ENCODE measurements around the gene HOXC5.
A peak's percentile ranks its signal among the peaks of the same experiment; 100 is the strongest.

The HOXC5 gene

DNA sequence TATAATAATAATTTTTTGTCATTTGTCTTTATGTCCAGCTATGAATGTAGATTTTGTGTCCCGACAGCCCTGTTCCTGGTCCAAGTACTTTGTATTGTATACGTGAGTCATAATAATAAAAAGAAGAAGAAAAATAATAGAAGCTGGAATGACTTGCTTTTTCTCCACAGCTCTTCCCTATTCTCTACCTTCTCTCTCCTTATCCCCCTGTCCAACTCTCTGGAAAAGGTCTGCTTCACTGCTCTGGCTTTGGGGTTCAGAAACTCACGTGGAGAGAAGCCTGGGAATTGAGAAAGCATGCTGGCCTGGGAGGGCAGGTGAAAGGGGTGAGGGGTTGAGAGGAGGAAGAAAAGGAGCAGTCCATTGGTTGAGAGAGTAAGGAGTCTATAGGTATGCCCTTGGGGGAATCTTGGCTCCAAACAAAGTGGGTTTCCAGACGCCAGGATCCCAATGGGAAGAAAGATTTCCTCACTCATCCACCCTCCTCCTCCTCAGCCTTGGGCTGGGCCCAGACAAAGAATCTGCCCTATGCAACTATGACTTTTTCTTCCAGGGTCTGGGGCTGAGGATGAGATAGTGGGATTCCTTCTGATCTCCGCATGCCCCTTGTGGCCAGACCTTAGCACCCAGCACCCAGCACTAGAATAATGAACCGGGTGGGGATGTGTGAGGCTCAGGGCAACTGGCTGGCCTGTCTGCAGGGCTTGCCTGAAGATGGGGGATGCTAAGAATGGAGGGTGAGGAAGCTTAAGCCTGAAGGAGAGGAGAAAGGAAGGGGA is 20.0 kb upstream of the HOXC5 start:
- no peak overlapping the region for H3K27ac ChIP-seq (ENCODE audit: insufficient read depth in 1 of 2, low read depth in 1 of 2, low read length in 2 of 2, poor library complexity in 1 of 2, severe bottlenecking in 2 of 2)
- no peaks in the 10 kb centered on the region for H3K36me3 ChIP-seq (ENCODE audit: control insufficient read depth in 4 of 4, insufficient read depth in 4 of 4, low read length in 3 of 4)
- POLR2A ChIA-PET: no interaction called here
- H3K4me3 ChIP-seq (ENCODE audit: control insufficient read depth in 1 of 7, extremely low read depth in 1 of 7, insufficient read depth in 4 of 7, low read depth in 2 of 7, low read length in 6 of 7): no peak overlapping the region
- H3K4me1 ChIP-seq (ENCODE audit: control extremely low read depth in 1 of 4, control insufficient read depth in 4 of 4, insufficient read depth in 4 of 4, low read length in 3 of 4): peaks cover 0 to 12% (median 6%) of the 10 kb centered on the region in 4 experiments
- H3K9me3 ChIP-seq (ENCODE audit: control extremely low read depth in 1 of 5, control insufficient read depth in 4 of 5, insufficient read depth in 2 of 5, low read depth in 1 of 5, low read length in 4 of 5): peaks cover 0 to 4% (median 0%) of the 10 kb centered on the region in 5 experiments
- WGBS (ENCODE audit: insufficient coverage): no CpG with 5 or more reads among the region's 6 CpGs
- CTCF ChIA-PET: interaction anchor here (0.9 to 2.1 kb wide), 8 partner anchors 10 to 195 kb away, joined by 3 to 11 read pairs (median 4); no protein-coding TSS in a partner anchor
- H3K27me3 ChIP-seq (replicated peaks in 2 of 5; ENCODE audit: control insufficient read depth in 4 of 5, insufficient read depth in 5 of 5, low read length in 4 of 5): peaks cover 9 to 97% (median 64%) of the 10 kb centered on the region in 5 experiments
- no peak for DNase-seq

DNA sequence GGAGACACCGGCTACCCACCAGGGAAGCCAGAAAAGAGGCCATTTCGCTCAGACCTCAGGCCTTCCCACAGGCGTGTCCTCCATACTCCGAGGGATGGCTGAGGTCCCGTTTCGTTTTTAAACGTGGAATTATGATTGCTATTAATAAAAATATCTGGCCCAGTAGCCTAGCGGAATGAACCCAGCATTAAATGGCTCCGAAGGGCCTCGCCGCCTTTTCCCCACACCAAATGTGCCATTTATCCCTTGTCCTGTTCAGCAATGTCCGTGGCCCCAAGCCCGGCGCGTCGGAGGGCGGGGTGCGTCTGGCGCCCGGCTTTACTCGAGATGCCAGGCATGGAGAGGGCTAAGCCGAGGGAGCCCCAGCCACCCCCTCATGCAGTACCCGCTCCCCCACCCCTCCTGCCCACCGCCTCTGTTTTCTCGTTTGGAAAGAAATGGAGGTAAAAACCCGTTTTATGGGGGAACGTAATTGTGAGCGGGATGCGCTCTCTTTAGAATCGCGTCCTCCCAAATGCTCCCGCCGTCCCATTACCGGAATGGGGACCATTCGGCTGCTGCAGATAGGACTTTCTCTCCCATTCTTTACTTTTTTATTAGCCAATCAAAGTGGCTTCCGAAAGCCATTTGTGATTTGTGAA is 18.4 kb upstream of the HOXC5 start:
- Histone ChIP-seq H3K9me3 (ENCODE audit: control extremely low read depth in 1 of 5, control insufficient read depth in 4 of 5, insufficient read depth in 2 of 5, low read depth in 1 of 5, low read length in 4 of 5) (peaks cover 0 to 4% (median 0%) of the 10 kb centered on the region in 5 experiments), H3K27me3 (replicated peaks in 2 of 5; ENCODE audit: control insufficient read depth in 4 of 5, insufficient read depth in 5 of 5, low read length in 4 of 5) (peaks cover 8 to 97% (median 64%) of the 10 kb centered on the region in 5 experiments), H3K27ac (ENCODE audit: insufficient read depth in 1 of 2, low read depth in 1 of 2, low read length in 2 of 2, poor library complexity in 1 of 2, severe bottlenecking in 2 of 2) (no peak overlapping the region), H3K36me3 (ENCODE audit: control insufficient read depth in 4 of 4, insufficient read depth in 4 of 4, low read length in 3 of 4) (no peaks in the 10 kb centered on the region), H3K4me3 (ENCODE audit: control insufficient read depth in 1 of 7, extremely low read depth in 1 of 7, insufficient read depth in 4 of 7, low read depth in 2 of 7, low read length in 6 of 7) (peak overlapping the region in 1 of 7 experiments; percentile 16), H3K4me1 (ENCODE audit: control extremely low read depth in 1 of 4, control insufficient read depth in 4 of 4, insufficient read depth in 4 of 4, low read length in 3 of 4) (peaks cover 0 to 19% (median 9%) of the 10 kb centered on the region in 4 experiments)
- CTCF ChIA-PET: interaction anchor here (0.6 to 2.1 kb wide), 10 partner anchors 8 to 200 kb away, joined by 3 to 6 read pairs (median 4); partner anchors contain the start of gene SMUG1
- WGBS (ENCODE audit: insufficient coverage): 4% methylated on average over 20 of the region's 36 CpGs
- no peak for DNase-seq
- POLR2A ChIA-PET: interaction anchor here (0.6 kb wide), 1 partner anchor 67 kb away, joined by 5 read pairs; no protein-coding TSS in a partner anchor

DNA sequence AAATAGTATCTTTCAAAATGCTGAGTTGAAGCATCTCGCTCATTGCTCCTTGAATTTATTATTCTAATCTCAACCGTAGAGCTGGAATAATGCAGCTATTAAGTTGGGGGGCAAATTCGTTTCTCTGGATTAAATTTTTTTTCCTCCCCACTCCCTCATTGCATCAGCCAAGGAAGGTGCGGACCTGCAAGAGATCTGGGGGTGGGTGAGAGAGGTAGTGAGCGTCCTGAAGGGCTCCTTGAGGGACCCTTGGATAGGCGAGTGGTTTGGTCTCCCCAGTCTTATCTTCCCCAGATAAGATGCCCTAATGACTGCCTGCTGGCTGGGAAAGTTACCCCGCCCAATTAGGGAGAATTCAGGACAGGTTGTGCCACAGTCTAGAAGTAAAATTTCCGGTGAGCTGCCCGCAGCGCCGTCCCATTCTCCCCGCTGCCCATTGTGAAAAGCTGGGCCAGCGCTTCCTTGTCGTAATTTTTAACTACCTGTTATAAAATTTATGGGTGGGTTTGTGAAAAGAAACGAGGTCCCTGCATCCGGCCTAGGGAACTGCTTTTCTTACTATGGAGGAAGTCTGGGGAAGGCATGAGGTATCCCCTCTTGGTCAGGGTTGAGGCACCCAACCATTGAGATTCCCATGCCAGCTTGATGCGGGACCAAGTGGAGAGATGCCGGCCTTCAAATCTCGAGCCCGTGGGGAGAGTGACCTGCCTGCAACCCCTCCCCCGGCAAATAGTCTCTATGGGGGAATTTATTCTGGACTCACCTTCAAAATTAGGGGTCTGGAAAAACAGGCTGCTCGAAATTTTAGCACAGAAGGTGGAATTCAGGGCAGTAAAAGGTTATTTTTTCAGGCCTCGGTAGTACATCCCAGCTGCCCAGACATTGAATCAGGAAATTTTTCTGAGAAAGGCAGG is 17.6 kb upstream of the HOXC5 start:
- Histone ChIP-seq H3K4me1 (ENCODE audit: control extremely low read depth in 1 of 4, control insufficient read depth in 4 of 4, insufficient read depth in 4 of 4, low read length in 3 of 4) (peaks cover 0 to 19% (median 9%) of the 10 kb centered on the region in 4 experiments), H3K27me3 (replicated peaks in 2 of 5; ENCODE audit: control insufficient read depth in 4 of 5, insufficient read depth in 5 of 5, low read length in 4 of 5) (peaks cover 8 to 97% (median 58%) of the 10 kb centered on the region in 5 experiments), H3K9me3 (ENCODE audit: control extremely low read depth in 1 of 5, control insufficient read depth in 4 of 5, insufficient read depth in 2 of 5, low read depth in 1 of 5, low read length in 4 of 5) (peaks cover 0 to 4% (median 0%) of the 10 kb centered on the region in 5 experiments), H3K36me3 (ENCODE audit: control insufficient read depth in 4 of 4, insufficient read depth in 4 of 4, low read length in 3 of 4) (no peaks in the 10 kb centered on the region), H3K27ac (ENCODE audit: insufficient read depth in 1 of 2, low read depth in 1 of 2, low read length in 2 of 2, poor library complexity in 1 of 2, severe bottlenecking in 2 of 2) (no peak overlapping the region), H3K4me3 (ENCODE audit: control insufficient read depth in 1 of 7, extremely low read depth in 1 of 7, insufficient read depth in 4 of 7, low read depth in 2 of 7, low read length in 6 of 7) (no peak overlapping the region)
- CTCF ChIA-PET: interaction anchor here (0.6 to 2.6 kb wide), 12 partner anchors 9 to 199 kb away, joined by 4 to 7 read pairs (median 4); partner anchors contain the start of genes HOXC5 and SMUG1
- 6% methylated on average over 14 of the region's 23 CpGs for WGBS (ENCODE audit: insufficient coverage)
- POLR2A ChIA-PET: no interaction called here
- DNase-seq: no peak

DNA sequence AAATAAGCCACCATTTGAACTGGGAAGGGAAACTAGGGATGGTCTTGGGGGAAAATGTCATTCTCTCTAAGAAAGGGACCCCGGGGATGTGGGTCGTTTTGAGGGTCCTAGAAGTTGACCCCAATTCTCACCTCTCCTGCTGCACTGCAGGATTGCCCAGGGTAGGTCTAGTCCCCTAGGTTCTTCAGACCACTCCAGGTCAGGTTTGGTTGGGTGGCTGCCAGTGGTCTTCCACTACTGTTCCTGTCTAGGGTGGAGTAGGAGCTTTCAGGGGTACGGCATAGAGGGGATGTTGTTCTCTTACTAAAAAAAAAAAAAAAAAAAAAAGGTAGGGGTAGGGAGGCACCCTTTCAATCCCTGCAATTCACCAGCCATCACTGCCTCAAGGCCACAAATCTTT is 16.8 kb upstream of the HOXC5 start:
- no peak for DNase-seq
- H3K36me3 ChIP-seq (ENCODE audit: control insufficient read depth in 4 of 4, insufficient read depth in 4 of 4, low read length in 3 of 4): no peaks in the 10 kb centered on the region
- ChIA-PET CTCF (interaction anchor here (1.1 to 2.6 kb wide), 10 partner anchors 9 to 200 kb away, joined by 3 to 7 read pairs (median 4); partner anchors contain the start of genes HOXC5 and SMUG1), POLR2A (no interaction called here)
- H3K9me3 ChIP-seq (ENCODE audit: control extremely low read depth in 1 of 5, control insufficient read depth in 4 of 5, insufficient read depth in 2 of 5, low read depth in 1 of 5, low read length in 4 of 5): peaks cover 0 to 4% (median 0%) of the 10 kb centered on the region in 5 experiments
- H3K4me1 ChIP-seq (ENCODE audit: control extremely low read depth in 1 of 4, control insufficient read depth in 4 of 4, insufficient read depth in 4 of 4, low read length in 3 of 4): peaks cover 0 to 19% (median 9%) of the 10 kb centered on the region in 4 experiments
- peaks cover 4 to 97% (median 57%) of the 10 kb centered on the region in 5 experiments for H3K27me3 ChIP-seq (replicated peaks in 2 of 5; ENCODE audit: control insufficient read depth in 4 of 5, insufficient read depth in 5 of 5, low read length in 4 of 5)
- no peak overlapping the region for H3K27ac ChIP-seq (ENCODE audit: insufficient read depth in 1 of 2, low read depth in 1 of 2, low read length in 2 of 2, poor library complexity in 1 of 2, severe bottlenecking in 2 of 2)
- 6% methylated on average over 2 of the region's 3 CpGs for WGBS (ENCODE audit: insufficient coverage)
- no peak overlapping the region for H3K4me3 ChIP-seq (ENCODE audit: control insufficient read depth in 1 of 7, extremely low read depth in 1 of 7, insufficient read depth in 4 of 7, low read depth in 2 of 7, low read length in 6 of 7)

DNA sequence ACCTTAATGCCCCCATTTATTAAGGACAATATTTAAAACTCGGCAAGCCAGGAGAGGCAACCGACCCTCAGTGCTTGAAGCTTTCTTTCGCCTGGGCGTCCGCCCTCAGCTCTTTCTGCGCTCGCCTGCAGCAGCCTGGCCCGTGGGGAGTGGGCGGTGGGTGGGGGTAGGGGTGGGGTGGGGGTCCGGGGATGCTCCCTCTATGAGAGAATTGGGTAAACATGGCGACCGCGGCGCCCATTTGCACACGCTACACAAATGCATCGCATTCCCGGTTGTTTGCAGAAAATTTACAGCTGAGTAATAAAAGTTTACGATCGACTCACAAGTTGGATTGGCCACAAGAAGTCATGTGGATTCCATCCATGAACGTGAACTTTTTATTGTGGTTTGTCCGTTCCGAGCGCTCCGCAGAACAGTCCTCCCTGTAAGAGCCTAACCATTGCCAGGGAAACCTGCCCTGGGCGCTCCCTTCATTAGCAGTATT is 16.3 kb upstream of the HOXC5 start:
- Histone ChIP-seq H3K9me3 (ENCODE audit: control extremely low read depth in 1 of 5, control insufficient read depth in 4 of 5, insufficient read depth in 2 of 5, low read depth in 1 of 5, low read length in 4 of 5) (peaks cover 0 to 4% (median 0%) of the 10 kb centered on the region in 5 experiments), H3K27me3 (replicated peaks in 2 of 5; ENCODE audit: control insufficient read depth in 4 of 5, insufficient read depth in 5 of 5, low read length in 4 of 5) (peaks cover 3 to 97% (median 59%) of the 10 kb centered on the region in 5 experiments), H3K4me3 (ENCODE audit: control insufficient read depth in 1 of 7, extremely low read depth in 1 of 7, insufficient read depth in 4 of 7, low read depth in 2 of 7, low read length in 6 of 7) (no peak overlapping the region), H3K36me3 (ENCODE audit: control insufficient read depth in 4 of 4, insufficient read depth in 4 of 4, low read length in 3 of 4) (no peaks in the 10 kb centered on the region), H3K27ac (ENCODE audit: insufficient read depth in 1 of 2, low read depth in 1 of 2, low read length in 2 of 2, poor library complexity in 1 of 2, severe bottlenecking in 2 of 2) (no peak overlapping the region), H3K4me1 (ENCODE audit: control extremely low read depth in 1 of 4, control insufficient read depth in 4 of 4, insufficient read depth in 4 of 4, low read length in 3 of 4) (peaks cover 0 to 19% (median 9%) of the 10 kb centered on the region in 4 experiments)
- CTCF ChIA-PET: interaction anchor here (0.8 to 2.6 kb wide), 10 partner anchors 10 to 200 kb away, joined by 3 to 7 read pairs (median 4); partner anchors contain the start of gene HOXC5
- POLR2A ChIA-PET: no interaction called here
- no peak for DNase-seq
- WGBS (ENCODE audit: insufficient coverage): 2% methylated on average over 14 of the region's 25 CpGs

DNA sequence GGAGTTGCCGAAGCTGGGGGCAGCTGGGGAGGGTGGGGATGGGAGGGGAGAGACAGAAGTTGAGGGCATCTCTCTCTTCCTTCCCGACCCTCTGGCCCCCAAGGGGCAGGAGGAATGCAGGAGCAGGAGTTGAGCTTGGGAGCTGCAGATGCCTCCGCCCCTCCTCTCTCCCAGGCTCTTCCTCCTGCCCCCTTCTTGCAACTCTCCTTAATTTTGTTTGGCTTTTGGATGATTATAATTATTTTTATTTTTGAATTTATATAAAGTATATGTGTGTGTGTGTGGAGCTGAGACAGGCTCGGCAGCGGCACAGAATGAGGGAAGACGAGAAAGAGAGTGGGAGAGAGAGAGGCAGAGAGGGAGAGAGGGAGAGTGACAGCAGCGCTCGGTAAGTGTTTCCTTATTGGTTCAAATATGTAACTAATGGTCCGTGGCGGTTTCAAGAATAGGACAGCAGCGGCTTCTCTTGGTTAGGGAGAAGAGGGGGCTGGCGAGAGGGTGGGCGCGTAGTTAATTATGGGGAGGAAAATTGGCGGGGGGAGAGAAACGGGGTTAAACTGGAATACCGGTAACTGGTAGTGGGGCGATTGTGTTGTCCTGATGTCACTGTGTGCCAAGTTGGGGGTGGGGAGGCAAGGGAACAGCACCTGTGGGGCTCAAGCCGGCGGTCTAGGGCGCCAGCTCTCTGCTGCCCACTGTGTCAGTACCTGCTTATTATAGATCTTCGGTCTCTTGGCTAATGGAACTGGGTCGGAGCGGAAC is 15.6 kb upstream of the HOXC5 start:
- peak overlapping the region in 4 of 7 experiments; percentile 26 to 64 (median 43) for H3K4me3 ChIP-seq (ENCODE audit: control insufficient read depth in 1 of 7, extremely low read depth in 1 of 7, insufficient read depth in 4 of 7, low read depth in 2 of 7, low read length in 6 of 7)
- 3% methylated on average over 16 of the region's 24 CpGs for WGBS (ENCODE audit: insufficient coverage)
- no peaks in the 10 kb centered on the region for H3K36me3 ChIP-seq (ENCODE audit: control insufficient read depth in 4 of 4, insufficient read depth in 4 of 4, low read length in 3 of 4)
- peaks cover 4 to 99% (median 59%) of the 10 kb centered on the region in 5 experiments for H3K27me3 ChIP-seq (replicated peaks in 2 of 5; ENCODE audit: control insufficient read depth in 4 of 5, insufficient read depth in 5 of 5, low read length in 4 of 5)
- H3K4me1 ChIP-seq (ENCODE audit: control extremely low read depth in 1 of 4, control insufficient read depth in 4 of 4, insufficient read depth in 4 of 4, low read length in 3 of 4): peaks cover 0 to 19% (median 9%) of the 10 kb centered on the region in 4 experiments
- peaks cover 0 to 4% (median 0%) of the 10 kb centered on the region in 5 experiments for H3K9me3 ChIP-seq (ENCODE audit: control extremely low read depth in 1 of 5, control insufficient read depth in 4 of 5, insufficient read depth in 2 of 5, low read depth in 1 of 5, low read length in 4 of 5)
- peak overlapping the region in 1 of 2 experiments; percentile 54 for H3K27ac ChIP-seq (ENCODE audit: insufficient read depth in 1 of 2, low read depth in 1 of 2, low read length in 2 of 2, poor library complexity in 1 of 2, severe bottlenecking in 2 of 2)
- no peak for DNase-seq
- CTCF ChIA-PET: interaction anchor here (0.8 to 2.6 kb wide), 9 partner anchors 10 to 199 kb away, joined by 3 to 7 read pairs (median 4); partner anchors contain the start of gene HOXC5
- POLR2A ChIA-PET: no interaction called here
